Thyroid gland (tissue), 4 donors: ENCODE measurements around the gene FAM9A. TPM values are rescaled to one million over a fixed set of nuclear protein-coding genes. Genes with fewer than 3 reads are reported as not detected.
"Not testable (repeated sequence)": the region's sequence is repeated elsewhere in the genome, so short reads cannot be mapped to it uniquely, and the experiment has no call there.

Experiments
- DNase-seq, 2 donors: peaks; one replicate each; pipeline ENCODE4 v3.0.0-alpha.2; 2019
- H3K27ac ChIP-seq, 3 donors: fragments of 200-600 bp; sonication (generic); 1 replicate in 2 of 3; 2 replicates in 1 of 3; pipeline ENCODE4 v1.5.1; 2016 to 2019; ENCODE audit warnings: mild to moderate bottlenecking in 1 of 3, moderate library complexity in 1 of 3
- H3K27me3 ChIP-seq: fragments of 200-600 bp; sonication (generic); one replicate; pipeline ENCODE4 v1.5.1; 2019
- H3K36me3 ChIP-seq, 2 donors: fragments of 200-600 bp; sonication (generic); one replicate each; pipeline ENCODE4 v1.5.1; 2016 to 2019
- H3K4me1 ChIP-seq, 2 donors: fragments of 200-600 bp; sonication (generic); one replicate each; pipeline ENCODE4 v1.5.1; 2017 to 2019
- H3K4me3 ChIP-seq, 3 donors: fragments of 200-600 bp; sonication (generic); replicated peaks in 1 of 3; 1 replicate in 2 of 3; 2 replicates in 1 of 3; pipeline ENCODE4 v1.5.1; 2016; ENCODE audit warnings: mild to moderate bottlenecking in 1 of 3
- H3K9me3 ChIP-seq: fragments of 200-600 bp; sonication (generic); one replicate; pipeline ENCODE4 v1.5.1; 2017
- POLR2A ChIP-seq, 2 donors: fragments of 450-650 bp; IDR thresholded peaks; one replicate each; pipeline ENCODE4 v1.6.1; 2017; ENCODE audit warnings: antibody characterized with exemption in 2 of 2, mild to moderate bottlenecking in 2 of 2, moderate library complexity in 1 of 2
- WGBS, 2 donors: methylation state at CpG; one replicate each; pipeline ENCODE4 v1.1.5; 2017; 5-methylcytosine and 5-hydroxymethylcytosine counted together
- intact Hi-C: fragments of 100-400 bp; cut with DNase I; formaldehyde crosslinking; loops from one replicate; pipeline ENCODE4 v1.15.1; 2023
- total RNA-seq, 4 donors: library from RNA; depleted of rRNA; stranded (reverse); fragments of >200 nt; gene quantifications; one replicate each; pipeline ENCODE4 v1.2.3, GENCODE V29; 2016
- TF ChIP-seq, protein P1 (sequence below), 6 experiments: fragments of 200-600 bp in 3 of 6; fragments of 450-650 bp in 3 of 6; sonication (generic) in 3 of 6; IDR thresholded peaks; one replicate each; pipeline ENCODE4 v1.5.1; 2016 to 2019; ENCODE audit warnings: antibody characterized with exemption in 6 of 6, mild to moderate bottlenecking in 2 of 6, inconsistent platforms in 1 of 6, moderate library complexity in 1 of 6

FAM9A gene
- total RNA-seq, 4 donors from 2014 or later = not detected

DNA sequence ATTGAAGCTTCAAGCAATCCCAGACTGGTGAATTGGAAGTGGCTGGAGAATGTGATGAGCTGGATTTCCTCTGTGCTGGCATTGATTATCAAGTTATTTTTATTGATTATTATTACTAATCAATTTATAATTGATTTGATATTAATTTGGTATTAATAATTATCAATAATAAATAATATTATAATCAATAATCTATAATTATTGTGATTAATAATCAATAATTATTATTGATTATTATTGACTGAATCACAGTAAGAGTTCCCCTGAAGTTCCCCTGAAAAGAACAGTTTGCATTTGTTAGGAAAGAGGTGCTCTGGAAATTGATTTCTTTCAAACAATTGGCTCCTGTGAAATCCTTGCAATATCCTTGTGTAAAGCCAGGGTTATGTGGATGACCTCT, 7.5 kb upstream of the FAM9A start:
- Histone ChIP-seq H3K36me3 (no peaks in the 10 kb centered on the region), H3K9me3 (no peaks in the 10 kb centered on the region), H3K27me3 (no peaks in the 10 kb centered on the region), H3K4me3 (no peak overlapping the region), H3K27ac (no peak overlapping the region), H3K4me1 (no peaks in the 10 kb centered on the region)
- intact Hi-C loops = no loop called here
- TF ChIP-seq, protein P1, sequence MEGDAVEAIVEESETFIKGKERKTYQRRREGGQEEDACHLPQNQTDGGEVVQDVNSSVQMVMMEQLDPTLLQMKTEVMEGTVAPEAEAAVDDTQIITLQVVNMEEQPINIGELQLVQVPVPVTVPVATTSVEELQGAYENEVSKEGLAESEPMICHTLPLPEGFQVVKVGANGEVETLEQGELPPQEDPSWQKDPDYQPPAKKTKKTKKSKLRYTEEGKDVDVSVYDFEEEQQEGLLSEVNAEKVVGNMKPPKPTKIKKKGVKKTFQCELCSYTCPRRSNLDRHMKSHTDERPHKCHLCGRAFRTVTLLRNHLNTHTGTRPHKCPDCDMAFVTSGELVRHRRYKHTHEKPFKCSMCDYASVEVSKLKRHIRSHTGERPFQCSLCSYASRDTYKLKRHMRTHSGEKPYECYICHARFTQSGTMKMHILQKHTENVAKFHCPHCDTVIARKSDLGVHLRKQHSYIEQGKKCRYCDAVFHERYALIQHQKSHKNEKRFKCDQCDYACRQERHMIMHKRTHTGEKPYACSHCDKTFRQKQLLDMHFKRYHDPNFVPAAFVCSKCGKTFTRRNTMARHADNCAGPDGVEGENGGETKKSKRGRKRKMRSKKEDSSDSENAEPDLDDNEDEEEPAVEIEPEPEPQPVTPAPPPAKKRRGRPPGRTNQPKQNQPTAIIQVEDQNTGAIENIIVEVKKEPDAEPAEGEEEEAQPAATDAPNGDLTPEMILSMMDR (IDR thresholded peaks at IDR 0.05) = no peak
- no peak for TF ChIP-seq POLR2A (IDR thresholded peaks at IDR 0.05)
- no peak for DNase-seq

DNA sequence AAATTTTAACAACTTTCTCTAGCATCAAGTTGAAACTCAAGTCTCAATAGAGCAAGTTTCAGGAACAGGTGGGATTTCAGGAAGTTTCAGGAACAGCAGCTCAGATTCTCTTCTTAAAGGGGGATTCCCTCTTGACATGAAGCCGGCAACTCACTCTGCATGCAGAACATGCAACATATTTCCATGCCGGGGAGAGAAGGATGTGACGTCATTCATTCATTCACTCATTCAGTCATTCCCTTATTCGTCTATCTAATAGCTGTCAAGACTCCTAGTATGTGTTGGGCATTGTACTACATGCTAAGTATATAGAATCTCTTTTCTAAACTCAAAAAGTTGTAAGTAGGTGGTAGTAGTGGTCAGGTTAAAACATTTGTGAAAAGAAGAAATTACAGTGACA, 4.8 kb upstream of the FAM9A start:
- no peaks in the 10 kb centered on the region for H3K36me3 ChIP-seq
- H3K4me1 ChIP-seq = no peaks in the 10 kb centered on the region
- no peak for TF ChIP-seq POLR2A (IDR thresholded peaks at IDR 0.05)
- TF ChIP-seq, protein P1 (IDR thresholded peaks at IDR 0.05) = no peak
- 92 to 96% methylated on average over 4 of the region's 4 CpGs for WGBS, 2 donors
- no peaks in the 10 kb centered on the region for H3K9me3 ChIP-seq
- no peak overlapping the region for H3K4me3 ChIP-seq
- no peak for DNase-seq
- no peak overlapping the region for H3K27ac ChIP-seq
- no peaks in the 10 kb centered on the region for H3K27me3 ChIP-seq
- intact Hi-C loops = no loop called here

DNA sequence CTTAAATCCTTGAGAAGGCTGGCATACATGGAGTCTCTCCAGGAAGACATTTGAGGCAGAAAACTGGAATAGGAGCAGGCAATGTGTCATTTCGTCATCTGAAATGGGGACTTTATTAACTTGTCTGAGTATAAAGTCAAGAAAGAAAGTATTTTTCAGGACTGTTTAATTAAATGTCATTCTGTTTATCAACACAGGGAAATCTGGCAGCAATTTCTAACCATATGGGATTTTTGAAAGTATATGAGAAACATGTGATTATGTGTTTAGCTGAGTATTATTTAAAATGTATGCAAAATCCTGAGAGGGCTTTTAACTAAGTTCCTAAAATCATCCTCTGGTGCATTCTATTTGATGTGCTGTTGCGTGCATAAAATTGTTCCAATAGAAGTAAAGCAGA, 3.9 kb upstream of the FAM9A start:
- intact Hi-C loops = no loop called here
- H3K27ac ChIP-seq = no peak overlapping the region
- 86 to 93% methylated on average over 2 of the region's 2 CpGs for WGBS, 2 donors
- no peaks in the 10 kb centered on the region for H3K9me3 ChIP-seq
- no peaks in the 10 kb centered on the region for H3K36me3 ChIP-seq
- no peak overlapping the region for H3K4me3 ChIP-seq
- no peaks in the 10 kb centered on the region for H3K4me1 ChIP-seq
- no peaks in the 10 kb centered on the region for H3K27me3 ChIP-seq
- TF ChIP-seq POLR2A (IDR thresholded peaks at IDR 0.05) = no peak
- TF ChIP-seq, protein P1 (IDR thresholded peaks at IDR 0.05) = no peak
- DNase-seq = no peak

DNA sequence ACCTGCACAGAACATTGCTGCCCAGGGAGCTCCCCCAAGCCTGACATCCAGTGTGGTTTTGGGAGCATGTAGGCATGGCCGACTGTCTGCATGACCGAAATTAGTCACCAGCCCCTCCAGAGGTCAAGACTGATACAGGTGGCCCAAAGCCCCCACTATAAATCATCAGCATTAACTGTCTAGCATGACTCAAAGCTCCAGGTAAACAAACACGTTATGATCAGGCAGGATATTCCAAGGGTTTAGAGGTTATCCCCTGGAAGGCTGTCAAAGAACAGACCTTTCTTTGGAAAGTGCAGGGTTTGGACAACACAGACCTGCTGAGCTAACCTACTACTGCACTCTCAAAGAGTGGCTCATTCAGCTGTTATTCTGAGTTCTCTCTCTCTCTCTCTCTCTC, 2.1 kb upstream of the FAM9A start:
- DNase-seq = no peak
- Histone ChIP-seq H3K36me3 (no peaks in the 10 kb centered on the region), H3K27me3 (no peaks in the 10 kb centered on the region), H3K4me1 (no peaks in the 10 kb centered on the region), H3K9me3 (no peaks in the 10 kb centered on the region), H3K27ac (no peak overlapping the region), H3K4me3 (no peak overlapping the region)
- no peak for TF ChIP-seq POLR2A (IDR thresholded peaks at IDR 0.05)
- TF ChIP-seq, protein P1 (IDR thresholded peaks at IDR 0.05) = no peak
- 69 to 70% methylated on average over 3 of the region's 3 CpGs for WGBS, 2 donors
- intact Hi-C loops = no loop called here

DNA sequence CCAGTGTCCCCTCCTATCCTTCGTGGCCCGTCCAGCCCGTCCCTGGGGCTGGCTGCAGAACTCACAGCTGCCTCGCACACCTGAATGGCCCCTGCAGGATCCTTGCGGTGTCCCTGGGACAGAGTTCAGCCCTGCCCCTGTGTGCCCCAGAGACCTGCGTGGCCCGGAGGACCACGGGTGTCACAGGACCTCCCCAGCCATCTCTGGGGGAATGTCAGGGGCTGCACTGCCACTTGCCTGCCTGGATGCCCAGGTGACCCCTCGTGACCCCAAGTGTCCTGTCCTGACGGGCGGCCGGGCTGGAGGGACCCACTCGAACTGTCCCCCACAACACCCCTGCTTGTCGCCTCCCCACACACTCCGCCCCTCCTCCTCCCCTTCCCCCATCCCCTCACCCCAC, 832 bp downstream of the FAM9A start:
- H3K9me3 ChIP-seq, H3K36me3 ChIP-seq, DNase-seq, H3K27ac ChIP-seq, H3K4me1 ChIP-seq, H3K4me3 ChIP-seq, H3K27me3 ChIP-seq, intact Hi-C loops: not testable (repeated sequence)
- 90 to 97% methylated on average over 3 to 5 of the region's 15 CpGs for WGBS, 2 donors

DNA sequence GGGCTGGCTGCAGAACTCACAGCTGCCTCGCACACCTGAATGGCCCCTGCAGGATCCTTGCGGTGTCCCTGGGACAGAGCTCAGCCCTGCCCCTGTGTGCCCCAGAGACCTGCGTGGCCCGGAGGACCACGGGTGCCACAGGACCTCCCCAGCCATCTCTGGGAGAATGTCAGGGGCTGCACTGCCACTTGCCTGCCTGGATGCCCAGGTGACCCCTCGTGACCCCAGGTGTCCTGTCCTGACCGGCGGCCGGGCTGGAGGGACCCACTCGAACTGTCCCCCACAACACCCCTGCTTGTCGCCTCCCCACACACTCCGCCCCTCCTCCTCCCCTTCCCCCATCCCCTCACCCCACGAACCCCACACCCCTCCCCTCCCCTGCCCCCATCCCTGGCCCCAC, 1.9 kb downstream of the FAM9A start:
- H3K27ac ChIP-seq, DNase-seq, intact Hi-C loops, H3K27me3 ChIP-seq, H3K36me3 ChIP-seq, H3K4me1 ChIP-seq, H3K4me3 ChIP-seq, H3K9me3 ChIP-seq: not testable (repeated sequence)
- WGBS, 2 donors = no CpG with 5 or more reads among the region's 13 CpGs

DNA sequence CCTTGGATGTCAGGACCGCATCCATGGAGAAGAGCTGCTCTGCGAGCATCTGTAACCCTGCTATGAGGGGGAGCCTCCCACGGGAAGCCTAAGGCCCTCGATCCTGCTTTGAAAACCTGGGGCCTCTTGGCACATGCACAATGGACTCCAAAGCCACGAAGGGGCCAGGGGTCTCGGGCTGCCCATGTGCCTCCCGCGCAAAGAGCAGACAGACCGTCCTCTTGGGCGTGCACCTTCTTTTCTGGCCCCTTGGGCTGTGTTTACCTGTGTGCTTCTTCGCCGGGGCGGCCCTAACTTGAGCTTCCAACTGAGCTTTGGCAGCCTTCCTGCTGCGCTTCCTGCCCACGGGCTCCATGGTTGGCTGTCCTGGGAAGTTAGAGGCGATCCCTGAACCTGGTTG, 2.5 kb downstream of the FAM9A start:
- H3K9me3 ChIP-seq, intact Hi-C loops, H3K4me3 ChIP-seq, DNase-seq, H3K4me1 ChIP-seq, H3K36me3 ChIP-seq, H3K27me3 ChIP-seq, H3K27ac ChIP-seq: not testable (repeated sequence)
- WGBS, 2 donors = 93 to 100% methylated on average over 1 to 3 of the region's 16 CpGs

DNA sequence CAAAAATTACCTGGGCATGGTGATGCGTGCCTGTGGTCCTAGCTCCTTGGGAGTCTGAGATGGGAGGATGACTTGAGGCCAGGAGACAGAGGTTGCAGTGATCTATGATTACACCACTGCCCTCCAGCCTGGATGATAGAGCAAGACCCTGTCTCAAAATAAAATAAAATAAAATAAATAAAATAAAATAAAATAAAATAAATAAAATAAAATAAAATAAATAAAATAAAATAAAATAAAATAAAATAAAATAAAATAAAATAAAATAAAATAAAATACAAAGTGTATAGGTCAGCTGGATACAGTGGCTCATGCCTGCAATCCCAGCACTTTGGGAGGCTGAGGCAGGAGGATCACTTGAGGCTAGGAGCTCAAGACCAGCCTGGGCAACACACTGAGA, 14.1 kb downstream of the FAM9A start:
- DNase-seq, intact Hi-C loops, H3K27ac ChIP-seq, H3K36me3 ChIP-seq, H3K9me3 ChIP-seq, H3K27me3 ChIP-seq, H3K4me3 ChIP-seq, H3K4me1 ChIP-seq: not testable (repeated sequence)
- 90 to 100% methylated on average over 1 of the region's 1 CpG for WGBS, 2 donors
